Measurements from ENCODE around the gene CHAT. TPM values are rescaled to one million over a fixed set of nuclear protein-coding genes. Genes with fewer than 3 reads are reported as not detected.

The CHAT gene
- total RNA-seq, 3 donors from 2014 or later = not detected

GRCh38 chr10:49609283-49610113, 4.3 kb upstream of the CHAT start:
- TF ChIP-seq POLR2AphosphoS5 (IDR thresholded peaks at IDR 0.05) (no peak), POLR2A (IDR thresholded peaks at IDR 0.05) (no peak), CTCF (IDR thresholded peaks at IDR 0.05) (no peak)
- Histone ChIP-seq H3K27me3 (peaks cover 7 to 88% of the 10 kb centered on the region in 2 donors), H3K36me3 (no peaks in the 10 kb centered on the region), H3K4me1 (peaks cover 0 to 2% of the 10 kb centered on the region in 2 donors), H3K27ac (no peak overlapping the region), H3K9me3 (no peaks in the 10 kb centered on the region), H3K4me3 (peak overlapping the region in 2 of 3 donors; percentile 22 to 41)
- intact Hi-C loops (cut with DNase I; ENCODE audit: low total_unique reads) = no loop called here
- DNase-seq (ENCODE audit: low spot score in 2 of 2) = peak in 1 of 2 donors; percentile 48

- H3K27me3 ChIP-seq = peaks cover 7 to 93% of the 10 kb centered on the region in 2 donors
Observed at GRCh38 chr10:49610114-49610457, 3.8 kb upstream of the CHAT start, which contains the start of gene SLC18A3. Gene SLC18A3, plus strand, starts transcription at chr10:49610310. Its CDS starts 431 bp downstream, at chr10:49610741.

GRCh38 chr10:49610458-49611165, 3.2 kb upstream of the CHAT start:
- intact Hi-C loops (cut with DNase I; ENCODE audit: low total_unique reads) = no loop called here
- no peaks in the 10 kb centered on the region for H3K9me3 ChIP-seq
- H3K27ac ChIP-seq = no peak overlapping the region
- no peaks in the 10 kb centered on the region for H3K36me3 ChIP-seq
- H3K27me3 ChIP-seq = peaks cover 7 to 93% of the 10 kb centered on the region in 2 donors
- peak overlapping the region in 2 of 3 donors; percentile 22 to 41 for H3K4me3 ChIP-seq
- TF ChIP-seq POLR2A (IDR thresholded peaks at IDR 0.05) (no peak), POLR2AphosphoS5 (IDR thresholded peaks at IDR 0.05) (no peak), CTCF (IDR thresholded peaks at IDR 0.05) (no peak)
- DNase-seq (ENCODE audit: low spot score in 2 of 2) = peak in 1 of 2 donors; percentile 20
- H3K4me1 ChIP-seq = peaks cover 0 to 2% of the 10 kb centered on the region in 2 donors

More at GRCh38 chr10:49610114-49610457, 3.8 kb upstream of the CHAT start, which contains the start of gene SLC18A3:
- Histone ChIP-seq H3K9me3 (no peaks in the 10 kb centered on the region), H3K4me3 (peak within 1 kb of the TSS in 2 of 3 donors; percentile 22 to 41), H3K4me1 (peaks cover 0 to 2% of the 10 kb centered on the region in 2 donors), H3K27ac (no peak within 1 kb of the TSS), H3K36me3 (no peaks in the 10 kb centered on the region)
- intact Hi-C loops (cut with DNase I; ENCODE audit: low total_unique reads) = no loop called here
- no peak for DNase-seq (ENCODE audit: low spot score in 2 of 2)
- TF ChIP-seq CTCF (IDR thresholded peaks at IDR 0.05) (no peak), POLR2A (IDR thresholded peaks at IDR 0.05) (no peak), POLR2AphosphoS5 (IDR thresholded peaks at IDR 0.05) (no peak)

GRCh38 chr10:49611166-49611815, 2.5 kb upstream of the CHAT start:
- peak in 1 of 2 donors; percentile 38 for DNase-seq (ENCODE audit: low spot score in 2 of 2)
- Histone ChIP-seq H3K27me3 (peaks cover 7 to 100% of the 10 kb centered on the region in 2 donors), H3K4me3 (peak overlapping the region in 1 of 3 donors; percentile 41), H3K36me3 (no peaks in the 10 kb centered on the region), H3K9me3 (no peaks in the 10 kb centered on the region), H3K27ac (no peak overlapping the region), H3K4me1 (peaks cover 0 to 2% of the 10 kb centered on the region in 2 donors)
- intact Hi-C loops (cut with DNase I; ENCODE audit: low total_unique reads) = no loop called here
- no peak for TF ChIP-seq POLR2AphosphoS5 (IDR thresholded peaks at IDR 0.05)
- no peak for TF ChIP-seq CTCF (IDR thresholded peaks at IDR 0.05)
- no peak for TF ChIP-seq POLR2A (IDR thresholded peaks at IDR 0.05)
